ENCODE data around the gene APLNR.

The APLNR gene

DNA sequence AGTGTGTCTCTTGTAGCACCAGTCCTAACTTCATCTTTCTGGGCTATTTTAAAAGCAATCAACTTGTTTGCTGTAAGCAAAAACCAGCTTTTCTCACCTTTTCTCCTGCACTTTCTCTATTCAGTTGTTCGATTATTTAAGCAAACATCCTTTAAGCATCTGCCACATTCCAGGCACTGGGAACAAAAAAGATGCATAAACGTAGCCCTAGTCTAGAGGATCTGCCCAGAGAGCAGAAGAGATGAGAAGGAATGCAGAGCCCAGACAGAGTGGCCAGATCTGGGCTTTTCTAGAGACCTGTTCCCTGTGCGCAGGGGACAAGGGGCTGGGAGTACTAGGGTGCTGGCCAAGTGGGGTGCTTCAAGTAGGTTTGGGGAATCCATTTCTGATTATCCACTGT is 8.4 kb downstream of the APLNR start:
- TF ChIP-seq ZFP3 (CRISPR knock-in tag; IDR thresholded peaks at IDR 0.05) (no peak), ZNF565 (CRISPR knock-in tag; conservative IDR thresholded peaks at IDR 0.05; ENCODE audit: low read depth) (no peak), TOX (CRISPR knock-in tag; IDR thresholded peaks at IDR 0.05; ENCODE audit: borderline replicate concordance) (no peak), ARNTL (CRISPR knock-in tag; IDR thresholded peaks at IDR 0.05; ENCODE audit: borderline replicate concordance, low read depth) (no peak), OSR1 (CRISPR knock-in tag; IDR thresholded peaks at IDR 0.05) (no peak), BACH2 (CRISPR knock-in tag; IDR thresholded peaks at IDR 0.05; ENCODE audit: borderline replicate concordance) (no peak), PPARA (CRISPR knock-in tag; IDR thresholded peaks at IDR 0.05; ENCODE audit: borderline replicate concordance) (no peak), ZNF8 (CRISPR knock-in tag; IDR thresholded peaks at IDR 0.05) (no peak)
- TF ChIP-seq, protein P1, sequence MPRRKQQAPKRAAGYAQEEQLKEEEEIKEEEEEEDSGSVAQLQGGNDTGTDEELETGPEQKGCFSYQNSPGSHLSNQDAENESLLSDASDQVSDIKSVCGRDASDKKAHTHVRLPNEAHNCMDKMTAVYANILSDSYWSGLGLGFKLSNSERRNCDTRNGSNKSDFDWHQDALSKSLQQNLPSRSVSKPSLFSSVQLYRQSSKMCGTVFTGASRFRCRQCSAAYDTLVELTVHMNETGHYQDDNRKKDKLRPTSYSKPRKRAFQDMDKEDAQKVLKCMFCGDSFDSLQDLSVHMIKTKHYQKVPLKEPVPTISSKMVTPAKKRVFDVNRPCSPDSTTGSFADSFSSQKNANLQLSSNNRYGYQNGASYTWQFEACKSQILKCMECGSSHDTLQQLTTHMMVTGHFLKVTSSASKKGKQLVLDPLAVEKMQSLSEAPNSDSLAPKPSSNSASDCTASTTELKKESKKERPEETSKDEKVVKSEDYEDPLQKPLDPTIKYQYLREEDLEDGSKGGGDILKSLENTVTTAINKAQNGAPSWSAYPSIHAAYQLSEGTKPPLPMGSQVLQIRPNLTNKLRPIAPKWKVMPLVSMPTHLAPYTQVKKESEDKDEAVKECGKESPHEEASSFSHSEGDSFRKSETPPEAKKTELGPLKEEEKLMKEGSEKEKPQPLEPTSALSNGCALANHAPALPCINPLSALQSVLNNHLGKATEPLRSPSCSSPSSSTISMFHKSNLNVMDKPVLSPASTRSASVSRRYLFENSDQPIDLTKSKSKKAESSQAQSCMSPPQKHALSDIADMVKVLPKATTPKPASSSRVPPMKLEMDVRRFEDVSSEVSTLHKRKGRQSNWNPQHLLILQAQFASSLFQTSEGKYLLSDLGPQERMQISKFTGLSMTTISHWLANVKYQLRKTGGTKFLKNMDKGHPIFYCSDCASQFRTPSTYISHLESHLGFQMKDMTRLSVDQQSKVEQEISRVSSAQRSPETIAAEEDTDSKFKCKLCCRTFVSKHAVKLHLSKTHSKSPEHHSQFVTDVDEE (CRISPR knock-in tag; IDR thresholded peaks at IDR 0.05): no peak
- TF ChIP-seq, protein P2, sequence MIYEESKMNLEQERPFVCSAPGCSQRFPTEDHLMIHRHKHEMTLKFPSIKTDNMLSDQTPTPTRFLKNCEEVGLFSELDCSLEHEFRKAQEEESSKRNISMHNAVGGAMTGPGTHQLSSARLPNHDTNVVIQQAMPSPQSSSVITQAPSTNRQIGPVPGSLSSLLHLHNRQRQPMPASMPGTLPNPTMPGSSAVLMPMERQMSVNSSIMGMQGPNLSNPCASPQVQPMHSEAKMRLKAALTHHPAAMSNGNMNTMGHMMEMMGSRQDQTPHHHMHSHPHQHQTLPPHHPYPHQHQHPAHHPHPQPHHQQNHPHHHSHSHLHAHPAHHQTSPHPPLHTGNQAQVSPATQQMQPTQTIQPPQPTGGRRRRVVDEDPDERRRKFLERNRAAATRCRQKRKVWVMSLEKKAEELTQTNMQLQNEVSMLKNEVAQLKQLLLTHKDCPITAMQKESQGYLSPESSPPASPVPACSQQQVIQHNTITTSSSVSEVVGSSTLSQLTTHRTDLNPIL (CRISPR knock-in tag; IDR thresholded peaks at IDR 0.05; ENCODE audit: low read depth): no peak
- TF ChIP-seq, protein P3, sequence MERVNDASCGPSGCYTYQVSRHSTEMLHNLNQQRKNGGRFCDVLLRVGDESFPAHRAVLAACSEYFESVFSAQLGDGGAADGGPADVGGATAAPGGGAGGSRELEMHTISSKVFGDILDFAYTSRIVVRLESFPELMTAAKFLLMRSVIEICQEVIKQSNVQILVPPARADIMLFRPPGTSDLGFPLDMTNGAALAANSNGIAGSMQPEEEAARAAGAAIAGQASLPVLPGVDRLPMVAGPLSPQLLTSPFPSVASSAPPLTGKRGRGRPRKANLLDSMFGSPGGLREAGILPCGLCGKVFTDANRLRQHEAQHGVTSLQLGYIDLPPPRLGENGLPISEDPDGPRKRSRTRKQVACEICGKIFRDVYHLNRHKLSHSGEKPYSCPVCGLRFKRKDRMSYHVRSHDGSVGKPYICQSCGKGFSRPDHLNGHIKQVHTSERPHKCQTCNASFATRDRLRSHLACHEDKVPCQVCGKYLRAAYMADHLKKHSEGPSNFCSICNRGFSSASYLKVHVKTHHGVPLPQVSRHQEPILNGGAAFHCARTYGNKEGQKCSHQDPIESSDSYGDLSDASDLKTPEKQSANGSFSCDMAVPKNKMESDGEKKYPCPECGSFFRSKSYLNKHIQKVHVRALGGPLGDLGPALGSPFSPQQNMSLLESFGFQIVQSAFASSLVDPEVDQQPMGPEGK (CRISPR knock-in tag; IDR thresholded peaks at IDR 0.05; ENCODE audit: borderline replicate concordance): no peak
- ATAC-seq: no peak

DNA sequence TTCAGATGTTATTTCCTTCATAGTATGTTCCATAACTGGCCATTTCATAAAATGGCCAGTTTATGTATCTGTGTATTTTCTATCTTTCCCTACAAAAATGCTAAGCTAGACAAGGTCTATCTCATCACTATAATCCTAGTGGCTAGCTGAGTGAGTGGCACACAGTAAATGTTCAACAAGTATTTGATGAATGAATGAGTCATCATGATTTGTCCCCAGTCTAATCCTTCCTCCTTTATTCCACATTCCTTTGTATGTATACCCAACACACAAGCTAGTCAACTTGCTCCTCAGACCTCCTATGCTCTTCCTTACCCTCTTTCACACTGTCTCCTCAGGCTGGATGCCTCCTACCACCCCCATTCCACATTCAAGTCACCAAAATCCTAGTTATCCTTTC is 12.5 kb downstream of the APLNR start:
- no peak for ATAC-seq
- TF ChIP-seq ZNF8 (CRISPR knock-in tag; IDR thresholded peaks at IDR 0.05): no peak
- no peak for TF ChIP-seq PPARA (CRISPR knock-in tag; IDR thresholded peaks at IDR 0.05; ENCODE audit: borderline replicate concordance)
- no peak for TF ChIP-seq TOX (CRISPR knock-in tag; IDR thresholded peaks at IDR 0.05; ENCODE audit: borderline replicate concordance)
- no peak for TF ChIP-seq ZFP30 (CRISPR knock-in tag; IDR thresholded peaks at IDR 0.05)

DNA sequence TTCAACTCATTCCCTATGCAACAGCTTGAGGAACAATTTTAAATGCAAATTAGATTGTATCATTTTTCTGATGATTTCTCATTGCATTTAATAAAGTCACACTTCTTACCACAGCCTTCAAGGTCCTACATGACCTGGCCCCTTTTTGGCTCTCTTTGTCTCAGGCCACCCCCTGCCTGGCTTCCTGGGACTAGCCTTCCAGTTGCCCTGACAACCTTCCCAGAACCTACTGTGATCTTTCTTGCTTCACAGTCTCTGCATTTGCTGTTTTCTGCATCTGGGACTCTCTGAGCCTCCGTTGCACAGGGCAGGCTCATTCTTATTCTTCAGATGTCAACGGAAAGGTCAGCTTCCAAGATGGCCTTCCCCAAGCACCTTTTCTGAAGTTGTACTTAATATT is 12.9 kb downstream of the APLNR start:
- TF ChIP-seq TOX (CRISPR knock-in tag; IDR thresholded peaks at IDR 0.05; ENCODE audit: borderline replicate concordance) (no peak), ZNF70 (CRISPR knock-in tag; IDR thresholded peaks at IDR 0.05) (no peak), ZNF8 (CRISPR knock-in tag; IDR thresholded peaks at IDR 0.05) (no peak), ZFP30 (CRISPR knock-in tag; IDR thresholded peaks at IDR 0.05) (no peak), RARB (CRISPR knock-in tag; IDR thresholded peaks at IDR 0.05) (no peak), PPARA (CRISPR knock-in tag; IDR thresholded peaks at IDR 0.05; ENCODE audit: borderline replicate concordance) (no peak), BACH2 (CRISPR knock-in tag; IDR thresholded peaks at IDR 0.05; ENCODE audit: borderline replicate concordance) (no peak), ZC3H10 (CRISPR knock-in tag; IDR thresholded peaks at IDR 0.05) (no peak), CSDC2 (CRISPR knock-in tag; IDR thresholded peaks at IDR 0.05) (no peak), OSR1 (CRISPR knock-in tag; IDR thresholded peaks at IDR 0.05) (no peak), SNAI2 (CRISPR knock-in tag; IDR thresholded peaks at IDR 0.05) (no peak), GLIS3 (CRISPR knock-in tag; IDR thresholded peaks at IDR 0.05) (no peak), ARNTL (CRISPR knock-in tag; IDR thresholded peaks at IDR 0.05; ENCODE audit: borderline replicate concordance, low read depth) (no peak)
- TF ChIP-seq, protein P1 (CRISPR knock-in tag; IDR thresholded peaks at IDR 0.05): no peak
- TF ChIP-seq, protein P4, sequence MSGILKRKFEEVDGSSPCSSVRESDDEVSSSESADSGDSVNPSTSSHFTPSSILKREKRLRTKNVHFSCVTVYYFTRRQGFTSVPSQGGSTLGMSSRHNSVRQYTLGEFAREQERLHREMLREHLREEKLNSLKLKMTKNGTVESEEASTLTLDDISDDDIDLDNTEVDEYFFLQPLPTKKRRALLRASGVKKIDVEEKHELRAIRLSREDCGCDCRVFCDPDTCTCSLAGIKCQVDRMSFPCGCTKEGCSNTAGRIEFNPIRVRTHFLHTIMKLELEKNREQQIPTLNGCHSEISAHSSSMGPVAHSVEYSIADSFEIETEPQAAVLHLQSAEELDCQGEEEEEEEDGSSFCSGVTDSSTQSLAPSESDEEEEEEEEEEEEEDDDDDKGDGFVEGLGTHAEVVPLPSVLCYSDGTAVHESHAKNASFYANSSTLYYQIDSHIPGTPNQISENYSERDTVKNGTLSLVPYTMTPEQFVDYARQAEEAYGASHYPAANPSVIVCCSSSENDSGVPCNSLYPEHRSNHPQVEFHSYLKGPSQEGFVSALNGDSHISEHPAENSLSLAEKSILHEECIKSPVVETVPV (CRISPR knock-in tag; IDR thresholded peaks at IDR 0.05): no peak
- TF ChIP-seq, protein P2 (CRISPR knock-in tag; IDR thresholded peaks at IDR 0.05; ENCODE audit: low read depth): no peak
- TF ChIP-seq, protein P3 (CRISPR knock-in tag; IDR thresholded peaks at IDR 0.05; ENCODE audit: borderline replicate concordance): no peak
- ATAC-seq: no peak

Measured in SK-N-SH treated with all-trans-retinoic acid at 6 μM for 48 hours (cell line).